ENCODE data around the gene WWTR1.

Gene WWTR1

DNA sequence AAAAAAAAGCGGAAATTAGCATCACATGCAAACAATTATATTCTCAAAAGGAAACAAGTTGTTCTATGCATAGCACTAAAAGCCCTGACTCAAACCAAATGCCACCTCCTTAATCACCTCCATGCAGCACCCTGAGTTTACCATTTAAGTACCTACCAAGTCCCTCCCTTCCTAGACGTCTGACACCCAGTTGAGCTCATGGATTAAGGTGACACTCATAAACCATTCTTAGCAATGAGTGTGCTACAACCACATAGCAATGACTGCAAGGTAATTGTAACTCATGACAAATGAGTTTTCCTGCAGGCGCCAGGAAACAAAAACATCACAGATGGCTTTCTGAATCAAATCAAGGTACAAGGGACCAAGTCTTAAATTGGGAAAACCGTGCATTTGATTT, 32.0 kb downstream of the WWTR1 start:
- TF ChIP-seq FOXP2 (optimal IDR thresholded peaks at IDR 0.05; ENCODE audit: borderline replicate concordance, extremely low read depth, extremely low read length, insufficient read depth) (no peak), TAF1 (IDR thresholded peaks at IDR 0.05; ENCODE audit: borderline replicate concordance, insufficient read depth, low read length) (no peak), REST (IDR thresholded peaks at IDR 0.05; ENCODE audit: insufficient read depth in 1 of 2, low read depth in 2 of 2, low read length in 2 of 2) (no peak), SIN3A (IDR thresholded peaks at IDR 0.05; ENCODE audit: borderline replicate concordance, insufficient read depth, low read length) (no peak), POLR2AphosphoS5 (IDR thresholded peaks at IDR 0.05; ENCODE audit: low read depth, low read length) (no peak)

DNA sequence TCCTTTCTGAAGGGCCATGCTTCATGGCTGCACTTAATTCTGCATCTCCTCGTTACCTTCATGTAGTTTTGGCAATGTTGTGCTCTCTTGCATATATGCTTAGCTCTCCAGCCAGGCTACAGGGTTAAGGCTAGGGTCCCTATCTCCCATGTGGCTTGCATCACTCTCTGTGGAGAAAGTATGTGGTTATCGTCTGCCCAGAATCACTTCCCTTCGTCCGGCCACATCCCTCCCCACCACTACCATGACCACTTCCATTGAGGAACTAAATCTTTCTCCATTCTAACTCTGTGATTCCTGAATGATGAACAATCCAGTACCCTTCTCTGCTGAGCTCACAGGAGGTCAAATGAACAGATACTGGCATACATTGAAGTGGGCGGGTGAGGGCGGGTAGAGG, 34.0 kb downstream of the WWTR1 start:
- TF ChIP-seq REST (IDR thresholded peaks at IDR 0.05; ENCODE audit: insufficient read depth in 1 of 2, low read depth in 2 of 2, low read length in 2 of 2) = no peak
- TF ChIP-seq POLR2AphosphoS5 (IDR thresholded peaks at IDR 0.05; ENCODE audit: low read depth, low read length) = no peak
- TF ChIP-seq TAF1 (IDR thresholded peaks at IDR 0.05; ENCODE audit: borderline replicate concordance, insufficient read depth, low read length) = no peak
- no peak for TF ChIP-seq SIN3A (IDR thresholded peaks at IDR 0.05; ENCODE audit: borderline replicate concordance, insufficient read depth, low read length)
- TF ChIP-seq FOXP2 (optimal IDR thresholded peaks at IDR 0.05; ENCODE audit: borderline replicate concordance, extremely low read depth, extremely low read length, insufficient read depth) = no peak

- TF ChIP-seq TAF1 (IDR thresholded peaks at IDR 0.05; ENCODE audit: borderline replicate concordance, insufficient read depth, low read length) (no peak), FOXP2 (optimal IDR thresholded peaks at IDR 0.05; ENCODE audit: borderline replicate concordance, extremely low read depth, extremely low read length, insufficient read depth) (no peak), REST (IDR thresholded peaks at IDR 0.05; ENCODE audit: insufficient read depth in 1 of 2, low read depth in 2 of 2, low read length in 2 of 2) (no peak), SIN3A (IDR thresholded peaks at IDR 0.05; ENCODE audit: borderline replicate concordance, insufficient read depth, low read length) (no peak), POLR2AphosphoS5 (IDR thresholded peaks at IDR 0.05; ENCODE audit: low read depth, low read length) (no peak)
Observed at GRCh38 chr3:149621218-149622005, 36.4 kb downstream of the WWTR1 start.

DNA sequence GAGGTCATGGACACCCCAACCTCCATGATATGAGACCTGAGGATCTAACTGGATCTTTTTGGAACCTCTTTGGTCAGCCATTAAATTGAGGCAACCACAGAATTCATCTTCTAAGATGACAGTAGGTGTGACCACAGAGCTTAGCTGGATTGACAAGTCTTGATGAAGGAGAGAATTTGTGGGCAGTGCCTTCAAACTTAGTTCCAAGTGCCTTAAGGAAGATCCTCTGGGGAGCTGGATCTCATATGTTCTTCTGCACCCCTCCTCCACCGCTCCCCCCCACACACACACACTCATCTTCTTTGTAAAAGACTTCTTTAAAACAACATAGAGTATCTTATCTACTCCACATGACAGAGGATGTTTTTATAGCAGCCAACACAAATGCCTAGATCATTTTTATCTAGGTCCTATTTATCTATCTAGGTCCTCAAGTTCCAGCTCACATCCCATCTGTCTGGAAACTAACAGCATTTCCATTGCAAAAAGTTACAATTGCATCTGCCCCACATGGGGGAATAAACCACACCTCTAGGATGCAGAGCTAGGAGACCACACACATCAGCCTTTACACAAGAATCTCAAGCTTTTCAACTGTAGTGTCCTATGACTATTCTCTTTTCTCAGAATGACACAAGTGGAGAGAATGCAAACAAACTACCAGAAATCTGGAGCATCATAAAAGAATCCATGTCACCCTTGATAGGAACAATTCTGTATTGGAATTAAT, 37.4 kb downstream of the WWTR1 start:
- TF ChIP-seq TAF1 (IDR thresholded peaks at IDR 0.05; ENCODE audit: borderline replicate concordance, insufficient read depth, low read length) (no peak), FOXP2 (optimal IDR thresholded peaks at IDR 0.05; ENCODE audit: borderline replicate concordance, extremely low read depth, extremely low read length, insufficient read depth) (no peak), SIN3A (IDR thresholded peaks at IDR 0.05; ENCODE audit: borderline replicate concordance, insufficient read depth, low read length) (no peak), POLR2AphosphoS5 (IDR thresholded peaks at IDR 0.05; ENCODE audit: low read depth, low read length) (no peak), REST (IDR thresholded peaks at IDR 0.05; ENCODE audit: insufficient read depth in 1 of 2, low read depth in 2 of 2, low read length in 2 of 2) (no peak)

All from PFSK-1 (cell line).